Suppressor macrophage (primary cell): ENCODE measurements around the gene SYTL3.
A peak's percentile ranks its signal among the peaks of the same experiment; 100 is the strongest.

Experiments
- DNase-seq, 4 experiments: peaks; one replicate each; pipeline ENCODE4 v3.0.0-alpha.2; 2020 to 2022

SYTL3 gene

DNA sequence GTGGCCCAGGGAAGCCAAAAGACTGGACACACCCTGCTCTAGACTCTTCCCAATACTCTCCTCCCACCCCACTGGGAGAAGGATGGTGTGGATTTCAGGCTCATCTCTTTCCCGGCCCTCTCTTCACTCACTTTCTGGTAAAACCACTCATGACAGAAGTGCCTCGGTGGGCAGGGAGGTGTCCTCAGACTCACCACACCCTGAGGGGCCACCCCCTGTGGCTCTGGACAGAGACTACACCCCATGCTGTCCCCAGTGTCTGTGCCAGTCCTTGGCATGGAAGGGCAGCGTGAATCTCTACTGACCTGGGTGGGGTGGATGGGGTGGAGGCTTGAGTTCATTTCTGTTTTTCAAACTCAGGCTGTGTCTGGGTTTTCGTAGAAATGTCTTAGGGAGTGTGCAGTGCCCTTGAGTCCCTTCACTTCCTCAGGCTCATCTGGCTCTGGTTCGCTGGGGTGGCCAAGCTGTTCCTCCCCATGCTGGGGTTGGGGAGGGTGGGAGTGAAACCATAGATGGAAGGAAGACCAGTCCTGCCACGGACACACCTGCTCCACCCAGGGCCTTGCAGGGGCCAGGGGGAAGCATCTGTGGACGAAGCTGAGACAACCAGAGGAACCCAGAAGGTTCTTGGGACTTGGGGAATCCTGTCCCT, 110.2 kb downstream of the SYTL3 start:
- no peak for DNase-seq

DNA sequence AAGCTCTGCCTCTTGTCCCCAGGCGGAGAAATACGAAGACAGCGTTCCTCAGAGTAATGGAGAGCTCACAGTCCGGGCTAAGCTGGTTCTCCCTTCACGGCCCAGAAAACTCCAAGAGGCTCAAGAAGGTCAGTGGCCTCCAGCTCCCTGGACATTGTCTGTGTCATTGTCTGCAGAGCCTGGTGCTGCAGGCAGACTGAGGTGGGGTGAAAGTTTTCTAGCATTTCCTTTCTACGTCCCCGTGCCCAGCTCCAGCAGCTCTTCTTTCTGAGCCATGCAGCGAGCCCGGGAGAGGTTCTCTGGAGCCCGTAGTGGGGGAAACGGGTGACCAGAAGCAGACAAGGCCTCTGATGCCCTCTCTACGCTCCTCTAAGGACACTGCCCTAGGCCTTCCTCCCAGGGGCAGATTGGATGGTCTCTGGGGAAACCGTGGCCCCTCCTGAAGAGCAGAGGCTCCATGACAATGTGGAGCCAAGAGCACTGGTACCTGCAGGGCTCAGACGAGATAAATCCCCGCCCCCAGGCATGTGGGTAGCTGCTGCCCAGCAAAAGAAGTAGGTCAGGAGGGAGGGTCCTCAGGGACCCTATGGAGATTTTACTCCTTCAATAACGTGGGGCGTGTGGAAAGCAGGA, 110.9 kb downstream of the SYTL3 start:
- DNase-seq, result no peak

DNA sequence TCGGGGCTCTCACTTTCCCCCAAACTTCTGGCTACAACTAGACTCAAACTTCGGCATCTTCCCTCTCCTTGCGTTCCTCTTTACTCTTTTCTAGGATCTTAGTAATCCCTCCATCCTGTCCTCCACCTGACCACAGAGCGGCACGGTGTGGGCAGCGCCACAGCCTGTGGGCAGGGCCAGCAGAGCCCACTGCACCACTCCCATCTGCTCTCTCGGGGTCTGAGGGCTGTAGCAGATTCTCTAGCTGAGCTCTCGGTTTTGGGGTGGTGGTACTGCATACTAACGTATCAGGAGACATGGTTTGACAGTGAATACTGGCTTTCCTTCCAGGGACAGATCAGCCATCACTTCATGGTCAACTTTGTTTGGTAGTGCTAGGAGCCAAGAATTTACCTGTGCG, 111.9 kb downstream of the SYTL3 start:
- DNase-seq, result no peak

DNA sequence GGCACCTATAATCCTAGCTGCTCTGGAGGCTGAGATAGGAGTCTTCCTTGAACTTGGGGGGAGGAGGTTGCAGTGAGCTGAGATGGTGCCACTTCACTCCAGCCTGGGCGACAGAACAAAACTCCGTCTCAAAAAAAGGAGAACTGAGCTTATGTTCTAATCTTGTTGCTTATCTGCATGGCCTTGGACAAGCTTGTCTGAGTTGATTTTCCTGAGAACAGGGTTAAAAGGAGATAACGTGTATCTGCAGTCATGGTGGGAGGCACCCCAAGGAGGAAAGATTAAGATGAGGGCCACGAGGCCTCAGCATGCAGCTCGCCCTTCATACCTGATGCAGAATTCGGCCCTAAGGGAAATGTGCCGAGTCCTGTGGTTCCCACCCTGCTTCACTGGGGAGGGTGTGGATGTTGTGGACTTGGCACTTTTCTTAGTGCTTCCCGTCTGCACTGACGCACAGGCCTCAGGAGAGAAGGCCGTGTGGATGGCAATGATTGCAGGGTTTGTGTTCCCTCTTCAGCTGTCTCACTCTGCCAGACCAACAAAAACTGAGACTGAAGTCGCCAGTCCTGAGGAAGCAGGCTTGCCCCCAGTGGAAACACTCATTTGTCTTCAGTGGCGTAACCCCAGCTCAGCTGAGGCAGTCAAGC, 113.1 kb downstream of the SYTL3 start:
- no peak for DNase-seq

DNA sequence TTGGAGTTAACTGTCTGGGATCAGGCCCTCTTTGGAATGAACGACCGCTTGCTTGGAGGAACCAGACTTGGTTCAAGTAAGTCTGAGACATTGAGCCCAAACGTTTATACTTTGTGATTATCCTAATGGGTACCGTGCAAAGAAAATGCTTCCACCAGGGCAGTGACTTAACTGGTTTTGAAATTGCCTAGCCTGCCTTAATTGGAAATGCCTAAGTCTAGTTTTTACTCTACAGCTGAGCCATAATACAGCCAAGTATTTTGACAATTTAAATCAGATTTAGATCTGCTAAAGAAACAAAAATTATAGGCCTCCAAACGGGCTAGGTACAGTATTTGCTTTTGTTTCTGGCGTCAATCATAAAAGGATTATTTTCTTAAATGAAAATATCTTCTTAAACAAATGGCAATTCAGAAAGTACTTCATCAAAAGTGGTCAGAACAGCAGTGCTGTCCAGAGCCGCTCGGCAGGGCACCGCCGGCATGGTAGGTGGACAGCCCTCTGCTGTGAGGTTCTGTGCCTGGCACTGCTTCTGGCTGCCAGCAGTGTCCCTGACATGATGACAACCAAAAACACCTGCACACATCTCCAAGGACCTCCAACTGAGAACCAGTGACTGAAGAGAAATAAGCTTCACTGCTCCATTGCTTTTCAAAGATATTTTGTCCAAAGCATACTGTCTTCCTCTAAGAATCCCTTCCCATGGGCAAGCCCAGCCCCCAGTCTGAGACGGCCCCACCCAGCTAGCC, 113.8 kb downstream of the SYTL3 start:
- no peak for DNase-seq

DNA sequence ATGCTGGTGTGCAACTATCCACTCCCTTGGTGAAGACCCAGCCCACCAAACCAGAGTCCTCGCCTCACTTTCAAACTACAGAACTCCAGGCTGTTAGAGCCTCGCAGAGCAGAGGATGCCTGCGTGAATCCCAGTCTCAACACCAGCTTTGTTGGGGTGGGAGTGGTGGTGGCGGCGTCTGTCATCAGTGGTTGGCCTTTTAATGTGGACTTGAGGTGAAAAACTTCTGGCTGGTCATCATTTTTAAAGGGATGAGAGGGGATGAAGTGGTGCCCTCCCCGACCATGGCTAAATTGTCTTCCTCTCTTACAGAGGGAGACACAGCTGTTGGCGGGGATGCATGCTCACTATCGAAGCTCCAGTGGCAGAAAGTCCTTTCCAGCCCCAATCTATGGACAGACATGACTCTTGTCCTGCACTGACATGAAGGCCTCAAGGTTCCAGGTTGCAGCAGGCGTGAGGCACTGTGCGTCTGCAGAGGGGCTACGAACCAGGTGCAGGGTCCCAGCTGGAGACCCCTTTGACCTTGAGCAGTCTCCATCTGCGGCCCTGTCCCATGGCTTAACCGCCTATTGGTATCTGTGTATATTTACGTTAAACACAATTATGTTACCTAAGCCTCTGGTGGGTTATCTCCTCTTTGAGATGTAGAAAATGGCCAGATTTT, 114.5 kb downstream of the SYTL3 start:
- no peak for DNase-seq

DNA sequence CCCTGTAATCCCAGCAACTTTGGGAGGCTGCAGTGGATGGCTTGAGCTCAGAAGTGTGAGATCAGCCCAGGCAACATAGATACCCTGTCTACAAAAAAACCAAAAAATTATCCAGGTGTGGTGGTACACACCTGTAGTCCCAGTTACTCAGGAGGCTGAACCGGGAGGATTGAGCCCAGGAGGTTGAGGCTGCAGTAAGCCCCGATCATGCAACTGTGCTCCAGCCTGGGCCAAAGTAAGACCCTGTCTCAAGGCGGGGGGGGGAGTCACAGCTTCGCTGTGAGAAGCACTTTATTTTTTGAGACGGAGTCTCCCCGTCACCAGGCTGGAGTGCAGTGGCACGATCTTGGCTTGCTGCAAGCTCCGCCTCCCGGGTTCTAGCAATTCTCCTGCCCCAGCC, 115.1 kb downstream of the SYTL3 start:
- no peak for DNase-seq

DNA sequence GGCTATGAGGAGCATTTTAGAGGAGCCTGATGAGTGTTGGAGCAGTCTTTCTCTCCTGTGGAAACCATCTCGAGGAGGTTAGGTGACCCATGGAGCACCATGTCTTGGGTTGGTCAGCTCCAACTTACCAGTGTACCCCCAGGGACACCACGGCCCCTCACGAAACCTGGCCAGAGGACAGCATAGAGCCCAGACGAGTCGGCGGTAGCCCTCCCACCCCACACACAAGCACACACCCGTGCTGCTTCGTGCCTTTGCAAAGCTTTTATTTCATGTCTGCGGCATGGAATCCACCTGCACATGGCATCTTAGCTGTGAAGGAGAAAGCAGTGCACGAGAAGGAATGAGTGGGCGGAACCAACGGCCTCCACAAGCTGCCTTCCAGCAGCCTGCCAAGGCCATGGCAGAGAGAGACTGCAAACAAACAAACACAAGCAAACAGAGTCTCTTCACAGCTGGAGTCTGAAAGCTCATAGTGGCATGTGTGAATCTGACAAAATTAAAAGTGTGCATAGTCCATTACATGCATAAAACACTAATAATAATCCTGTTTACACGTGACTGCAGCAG, 115.7 kb downstream of the SYTL3 start:
- DNase-seq, result no peak

DNA sequence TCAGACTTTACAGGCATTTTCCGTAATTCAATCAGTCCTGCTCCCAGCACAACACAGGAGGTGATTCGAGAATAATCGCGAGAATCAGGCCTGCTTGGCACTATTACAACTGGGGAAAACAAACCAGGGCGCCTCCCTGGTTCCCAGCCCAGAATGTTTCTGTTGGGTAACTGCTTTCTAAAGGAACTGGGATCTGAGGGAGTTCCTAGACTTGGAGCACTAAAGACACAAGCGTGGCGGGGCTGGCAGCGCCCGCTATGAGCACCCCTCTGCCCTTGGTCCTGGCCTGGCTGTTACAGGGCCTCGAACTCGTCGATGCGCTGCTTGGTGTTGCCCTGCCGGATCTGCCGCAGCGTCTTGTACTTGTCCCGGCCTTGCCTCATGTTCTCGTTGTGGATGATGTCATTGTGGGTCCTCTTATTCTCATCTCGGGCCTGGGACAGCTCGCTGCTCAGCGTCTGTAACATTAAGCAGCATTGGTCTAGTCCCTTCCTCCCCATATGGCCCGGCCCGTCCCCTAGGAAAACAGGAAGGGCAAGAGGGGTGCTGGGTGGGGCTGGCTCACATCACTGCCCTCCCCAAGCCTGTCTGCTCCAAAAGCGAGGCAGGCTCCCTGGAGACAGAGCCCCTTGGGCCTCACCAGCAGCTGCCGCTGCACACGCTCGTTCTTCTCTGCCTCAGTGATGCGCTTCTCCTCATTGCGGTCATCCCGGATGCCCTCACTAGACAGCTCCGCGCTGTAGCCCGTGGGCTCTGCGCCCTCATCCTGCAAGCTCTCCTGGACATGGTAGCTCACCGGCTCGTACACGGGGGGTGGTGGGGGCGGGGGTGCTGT, 117.0 kb downstream of the SYTL3 start:
- no peak for DNase-seq

DNA sequence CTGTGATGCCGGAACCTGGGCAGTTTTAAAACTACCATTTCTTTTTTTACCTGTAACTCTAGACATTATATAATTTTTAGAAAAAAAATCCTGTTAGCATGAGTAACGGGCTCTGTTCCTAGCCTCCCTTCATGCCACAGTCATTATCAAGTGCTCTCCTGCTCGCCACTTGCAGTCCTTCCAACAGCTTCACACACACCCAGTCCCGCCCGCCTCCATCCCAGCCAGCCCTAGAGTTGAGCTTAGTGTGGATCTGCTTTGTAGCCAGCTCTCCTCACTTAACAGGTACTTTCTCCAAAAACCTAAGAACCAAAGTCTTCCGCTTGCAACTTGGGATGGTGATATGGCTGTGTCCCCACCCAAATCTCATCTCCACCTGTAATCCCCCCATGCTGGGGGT, 117.9 kb downstream of the SYTL3 start:
- DNase-seq, result no peak

DNA sequence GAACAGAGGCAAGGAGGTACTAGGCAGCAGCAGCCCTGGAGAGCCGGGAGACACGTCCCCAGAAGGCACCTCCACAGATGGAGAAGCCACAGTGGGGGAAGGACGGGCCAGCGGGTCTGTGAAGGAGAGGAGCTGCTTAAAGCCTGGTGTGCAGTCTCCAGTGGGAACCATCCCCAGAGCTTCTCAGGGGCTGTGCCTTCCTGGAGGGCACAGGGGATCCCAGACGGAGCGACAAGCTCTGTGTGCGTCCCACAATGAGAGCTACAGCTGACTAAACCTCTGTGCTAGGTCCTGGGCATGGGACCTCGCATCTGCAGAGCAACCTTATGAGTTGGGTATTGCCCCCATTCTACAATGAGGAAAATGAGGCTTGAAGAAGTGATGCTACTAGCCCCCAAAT, 118.6 kb downstream of the SYTL3 start:
- no peak for DNase-seq

DNA sequence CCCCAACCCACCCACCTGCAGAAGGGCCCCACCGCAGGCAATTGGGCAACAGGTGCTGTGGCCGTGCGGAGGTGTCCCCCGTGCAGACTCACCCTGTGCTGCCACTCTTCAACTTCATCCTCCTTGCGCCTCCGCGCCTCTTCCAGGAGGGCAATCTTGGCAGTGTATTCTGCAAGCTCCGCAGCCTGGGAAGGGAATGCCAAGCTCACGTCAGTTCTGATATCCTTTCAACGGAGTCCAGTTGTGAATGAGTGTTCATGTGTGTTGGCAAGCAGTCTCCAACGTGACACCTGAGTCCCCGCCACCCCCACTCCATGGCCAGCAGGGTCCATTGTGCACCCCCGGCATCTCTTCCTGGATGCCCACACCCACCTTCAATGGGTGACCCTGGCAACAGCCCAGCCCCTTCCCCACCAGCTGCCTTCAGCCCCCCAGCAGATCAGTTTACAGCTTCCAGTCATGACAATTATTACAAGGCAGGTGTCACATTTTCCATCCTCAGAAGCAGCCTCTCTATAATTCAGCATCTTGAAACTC, 119.4 kb downstream of the SYTL3 start:
- no peak for DNase-seq

DNA sequence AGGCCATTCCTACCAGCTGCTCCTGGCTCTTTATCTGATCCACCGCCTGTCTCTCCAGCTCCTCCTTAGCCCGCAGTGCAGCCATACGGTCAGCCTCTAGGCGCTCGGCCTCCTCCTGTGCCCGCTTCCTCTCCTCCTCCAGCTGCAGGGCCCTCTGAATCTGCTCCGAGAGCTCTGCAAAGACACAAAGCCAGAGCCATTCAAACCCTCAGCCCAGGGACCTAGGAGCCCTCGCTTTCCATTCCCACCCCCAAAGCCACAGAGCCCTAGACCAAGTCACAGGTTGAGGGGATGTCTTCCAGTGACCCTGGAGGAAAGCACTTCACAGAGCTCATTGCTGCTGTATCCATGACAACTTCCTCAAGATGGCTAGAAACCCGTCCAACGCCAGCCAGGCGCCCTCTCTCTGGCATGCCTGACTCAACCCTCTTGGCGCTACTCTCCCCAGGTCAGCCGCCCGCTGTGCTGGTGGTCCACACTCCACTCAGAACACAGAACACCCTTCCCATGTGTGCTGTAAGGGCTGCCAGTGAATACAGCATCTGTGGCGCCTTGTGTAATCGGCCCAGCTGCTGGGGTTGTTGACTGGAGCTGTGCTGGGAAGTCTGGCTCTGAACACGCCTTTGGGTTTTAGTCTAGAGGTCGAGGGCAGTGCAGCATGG, 120.0 kb downstream of the SYTL3 start:
- DNase-seq, result no peak

DNA sequence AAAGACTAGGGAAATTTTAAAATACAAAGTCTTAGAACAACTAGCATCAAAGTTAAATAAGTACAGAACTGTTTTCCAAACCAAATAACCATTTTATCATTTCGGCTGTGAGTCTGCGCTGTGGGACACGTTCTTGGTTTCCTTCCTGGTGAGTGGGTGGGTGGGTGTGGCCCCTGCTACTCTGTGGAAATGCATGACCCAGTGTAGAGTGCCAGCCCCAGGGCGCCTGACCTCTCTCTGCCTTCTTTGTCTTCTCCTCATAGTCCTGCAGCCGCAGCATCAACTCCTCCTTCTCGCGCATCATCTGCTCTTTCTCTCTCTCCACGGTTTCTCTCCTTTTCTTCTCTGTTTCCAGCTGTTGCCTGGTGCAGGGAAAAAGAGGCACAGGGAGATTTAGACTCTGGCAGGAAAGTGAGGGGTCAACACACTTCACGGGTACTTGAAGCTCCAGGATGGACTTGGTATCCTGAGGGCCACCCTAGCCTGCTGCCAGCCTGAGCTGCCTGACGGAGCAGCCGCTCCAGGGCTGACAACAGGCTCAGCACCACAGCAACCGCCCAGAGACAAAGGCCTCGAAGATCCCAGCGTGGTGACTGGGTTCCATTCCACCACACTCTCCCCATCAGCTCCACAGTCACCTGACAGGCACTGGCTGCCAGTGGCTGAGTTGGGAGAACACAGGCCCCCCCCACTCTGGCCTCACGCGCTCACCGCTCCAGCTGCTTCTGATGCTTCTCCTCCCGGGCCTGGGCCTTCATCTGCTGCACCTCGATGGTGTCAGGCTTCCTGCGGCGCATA, 120.9 kb downstream of the SYTL3 start:
- DNase-seq, result no peak

DNA sequence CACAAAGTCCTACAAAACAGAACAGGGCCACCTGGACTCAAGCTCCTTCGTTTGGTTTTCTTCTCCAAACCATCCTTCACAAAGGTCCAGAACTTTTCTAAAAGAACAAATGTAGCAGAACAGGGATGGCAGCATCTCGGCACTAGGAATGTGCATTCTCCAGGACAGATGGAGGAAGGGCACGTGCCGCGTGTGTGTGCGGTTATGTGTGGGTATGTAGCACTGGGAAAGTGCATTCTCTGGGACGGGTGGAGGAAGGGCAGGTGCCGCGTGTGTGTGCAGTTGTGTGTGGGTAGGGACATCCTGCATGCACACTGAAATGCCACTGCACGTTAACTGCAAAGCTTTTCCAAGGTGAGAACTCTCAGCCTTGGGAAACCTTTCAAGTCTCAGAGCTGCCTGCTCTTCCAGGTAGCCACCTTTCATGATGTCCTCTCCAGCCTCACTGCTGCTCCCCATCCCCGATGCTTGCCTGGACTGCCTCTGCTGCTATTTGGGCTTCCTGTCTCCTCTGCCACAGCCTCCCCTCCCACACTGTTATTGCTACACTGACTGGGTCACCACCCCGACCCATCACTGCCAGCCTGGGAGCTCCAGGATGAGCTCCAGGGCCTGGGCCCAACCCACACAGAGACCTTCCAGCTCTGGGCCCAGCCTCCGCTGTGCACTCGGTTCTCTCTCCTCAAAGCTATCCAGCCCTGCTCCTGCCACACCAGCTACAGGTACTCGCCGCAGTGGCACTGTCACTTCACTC, 121.7 kb downstream of the SYTL3 start:
- DNase-seq, result peak; percentile 14 to 58 (median 54)

DNA sequence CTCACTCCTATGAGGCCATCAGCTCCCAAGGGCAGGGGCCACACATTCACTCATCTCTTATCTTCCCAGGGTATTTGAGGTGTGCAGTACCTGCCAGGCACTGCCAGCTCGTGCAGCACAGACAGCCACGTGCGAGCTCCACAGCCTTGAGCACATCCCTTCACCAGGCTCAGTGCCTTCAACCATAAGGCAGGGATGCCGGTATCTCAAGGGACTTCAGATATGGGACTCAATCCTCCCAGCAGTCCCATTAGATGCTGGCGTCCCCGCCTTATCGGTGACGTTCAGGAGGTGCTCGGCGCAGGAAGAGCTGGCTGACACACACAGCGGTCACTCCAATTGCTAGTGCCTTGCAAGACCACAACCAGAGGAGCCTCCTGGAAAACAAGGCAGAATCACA, 122.3 kb downstream of the SYTL3 start:
- DNase-seq, result no peak

DNA sequence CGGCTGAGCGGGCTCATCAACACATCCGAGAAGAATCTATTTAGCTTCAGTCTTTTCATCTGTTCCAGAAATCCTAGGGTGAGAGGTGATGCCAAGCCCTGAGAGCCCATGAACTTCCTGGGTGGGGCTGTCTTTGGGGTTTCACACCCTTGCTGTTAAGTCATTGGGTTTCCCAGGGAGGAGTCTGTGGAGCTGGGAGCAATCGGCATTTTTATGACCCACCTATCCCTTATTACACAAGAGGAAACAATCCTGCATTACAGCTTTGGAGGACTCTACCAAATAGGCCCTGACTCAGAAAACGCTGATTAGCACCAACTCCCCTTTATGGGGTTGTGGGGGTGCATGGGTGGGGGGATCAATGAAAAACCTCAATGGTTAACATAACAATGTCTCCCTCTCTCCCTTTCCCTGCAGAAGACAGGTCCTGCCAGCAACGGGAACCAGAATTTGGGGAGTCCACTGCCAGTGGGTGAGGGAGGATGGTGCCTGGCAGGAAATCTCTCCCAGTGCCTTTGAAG, 123.1 kb downstream of the SYTL3 start:
- no peak for DNase-seq

DNA sequence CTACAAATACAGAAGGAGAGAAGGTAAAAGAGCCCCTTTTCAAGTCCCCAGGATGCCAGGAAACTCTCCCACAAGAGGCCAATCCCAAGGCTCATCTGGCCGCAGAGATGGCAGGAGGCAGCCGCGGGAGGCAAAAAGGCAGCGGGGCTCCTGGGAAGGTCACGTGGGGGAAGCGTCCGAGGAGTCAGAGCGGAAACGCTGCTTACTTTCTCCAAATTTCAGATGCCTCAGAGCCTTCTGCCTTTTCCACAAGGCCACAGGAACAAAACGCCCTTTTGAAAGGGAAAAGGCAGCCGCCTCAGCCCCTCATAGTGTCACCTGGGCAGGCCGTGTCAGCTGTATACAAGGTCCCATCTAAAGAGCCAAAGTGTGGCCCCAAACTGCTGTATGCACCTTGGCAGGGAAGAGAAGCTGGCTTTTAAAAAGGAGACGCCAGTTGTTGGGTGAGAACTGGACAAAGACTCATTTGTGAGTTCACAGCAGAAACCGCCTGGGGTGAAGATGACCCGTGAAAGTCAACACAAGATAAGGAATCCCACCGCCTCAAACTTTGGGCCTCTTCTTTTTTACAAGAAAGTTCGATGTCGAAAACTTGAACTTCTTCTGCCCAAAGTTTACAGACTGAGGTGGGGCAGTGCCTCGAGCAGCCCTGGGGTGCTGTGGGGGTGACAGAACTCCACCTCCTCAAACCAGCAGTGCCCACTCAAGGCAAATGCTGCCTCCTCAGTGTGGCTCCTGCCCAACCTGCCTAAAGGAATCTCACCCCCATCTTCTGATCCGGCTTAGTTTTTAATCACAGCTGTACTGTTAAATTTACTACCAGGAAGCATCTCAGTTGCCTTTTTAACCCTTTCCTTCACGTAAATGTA, 124.0 kb downstream of the SYTL3 start:
- DNase-seq, result no peak
